Fibroblast of lung (primary cell): Measurements from ENCODE around the gene APP. TPM values are rescaled to one million over a fixed set of nuclear protein-coding genes. Genes with fewer than 3 reads are reported as not detected.

ENCODE experiments used
- DNase-seq, 2 donors: peaks; one replicate each; pipeline versions ENCODE4 v3.0.0 to v3.0.0-alpha.2; 2010; ENCODE audit warnings: low read depth in 2 of 2
- H2AFZ ChIP-seq: 2 replicates; pipeline ENCODE4 v1.5.1; 2012; ENCODE audit warnings: low read length, control low read depth, inconsistent platforms
- H3K27ac ChIP-seq: 2 replicates; pipeline ENCODE4 v1.5.1; 2011; ENCODE audit warnings: low read length, control low read depth; ENCODE audit not compliant: insufficient read depth
- H3K27me3 ChIP-seq: 2 replicates; pipeline ENCODE4 v1.5.1; 2011; ENCODE audit warnings: mild to moderate bottlenecking, low read length; ENCODE audit not compliant: control insufficient read depth, insufficient read depth
- H3K36me3 ChIP-seq: 2 replicates; pipeline ENCODE4 v1.5.1; 2011; ENCODE audit warnings: low read length; ENCODE audit not compliant: control insufficient read depth, insufficient read depth
- H3K4me1 ChIP-seq: 2 replicates; pipeline ENCODE4 v1.5.1; 2011; ENCODE audit warnings: low read length; ENCODE audit not compliant: control insufficient read depth, insufficient read depth; ENCODE audit errors: extremely low read depth
- H3K4me2 ChIP-seq: 2 replicates; pipeline ENCODE4 v1.5.1; 2011; ENCODE audit warnings: low read length, control low read depth; ENCODE audit not compliant: insufficient read depth; ENCODE audit errors: extremely low read depth
- H3K4me3 ChIP-seq, 4 experiments: fragments of 200-600 bp in 1 of 4; sonication (generic) in 1 of 4; replicated peaks in 1 of 4; 2 replicates each; pipeline ENCODE4 v1.5.1; 2011 to 2016; ENCODE audit warnings: low read length in 4 of 4, low read depth in 3 of 4, mild to moderate bottlenecking in 3 of 4, control low read depth in 2 of 4, inconsistent platforms in 1 of 4, mixed read lengths in 1 of 4; ENCODE audit not compliant: insufficient read depth in 1 of 4; ENCODE audit errors: control extremely low read depth in 1 of 4
- H3K79me2 ChIP-seq: 2 replicates; pipeline ENCODE4 v1.5.1; 2012; ENCODE audit warnings: mild to moderate bottlenecking, low read length, inconsistent platforms; ENCODE audit not compliant: control insufficient read depth, insufficient read depth
- H3K9ac ChIP-seq: 2 replicates; pipeline ENCODE4 v1.5.1; 2011; ENCODE audit warnings: mild to moderate bottlenecking, low read length, control low read depth; ENCODE audit not compliant: insufficient read depth
- H3K9me3 ChIP-seq: 2 replicates; pipeline ENCODE4 v1.5.1; 2012; ENCODE audit warnings: low read depth, low read length; ENCODE audit not compliant: control insufficient read depth, insufficient read depth
- H4K20me1 ChIP-seq: 2 replicates; pipeline ENCODE4 v1.5.1; 2011; ENCODE audit warnings: low read length; ENCODE audit not compliant: control insufficient read depth, insufficient read depth; ENCODE audit errors: extremely low read depth
- CTCF ChIP-seq, 2 donors: IDR thresholded peaks in 1 of 2; conservative IDR thresholded peaks in 1 of 2; 1 replicate in 1 of 2; 2 replicates in 1 of 2; pipeline ENCODE4 v1.5.1; 2011 to 2012; ENCODE audit warnings: low read length in 2 of 2, control low read depth in 1 of 2, inconsistent platforms in 1 of 2, low read depth in 1 of 2, mild to moderate bottlenecking in 1 of 2
- EZH2 ChIP-seq: IDR thresholded peaks from 2 replicates; pipeline ENCODE4 v1.5.1; 2012; ENCODE audit warnings: low read length, control low read depth, mild to moderate bottlenecking; ENCODE audit errors: missing control alignments
- polyA plus RNA-seq, 2 donors: library from polyadenylated mRNA; depleted of rRNA in 1 of 2; stranded (reverse) in 1 of 2; unstranded in 1 of 2; fragments of >200 nt; gene quantifications; 2 replicates each; pipeline ENCODE4 v1.2.1, GENCODE V29; 2011 to 2012; ENCODE audit warnings: missing spikeins in 1 of 2
- total RNA-seq: library from RNA; depleted of rRNA; stranded (reverse); fragments of >200 nt; gene quantifications from 2 replicates; pipeline ENCODE4 v1.2.1, GENCODE V29; 2014

Gene APP
- total and polyA plus RNA-seq, 2 donors (not counting 1 experiment from before 2014, with no cell fraction given): 633 to 1,088 TPM

DNA sequence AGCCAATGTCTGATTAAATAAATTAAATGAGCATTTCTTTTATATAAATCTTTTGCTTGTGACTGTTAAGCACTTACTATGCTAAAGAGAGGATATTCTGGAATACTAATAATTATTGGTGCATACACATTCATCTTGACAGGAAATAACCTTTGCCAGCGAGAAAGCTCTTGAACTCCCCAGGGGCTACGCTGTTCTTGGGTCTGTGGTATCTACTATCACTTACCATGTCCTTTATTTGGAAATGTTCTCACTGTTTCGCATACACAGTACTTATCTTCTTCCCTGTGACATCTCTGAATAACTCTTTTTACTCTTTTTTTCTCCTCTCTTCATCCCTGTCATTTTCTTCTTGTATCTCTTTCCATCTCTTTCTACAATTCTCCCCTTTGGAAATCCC, 257.1 kb downstream of the APP start:
- H3K27ac ChIP-seq: no peak overlapping the region
- H3K9me3 ChIP-seq: no peaks in the 10 kb centered on the region

DNA sequence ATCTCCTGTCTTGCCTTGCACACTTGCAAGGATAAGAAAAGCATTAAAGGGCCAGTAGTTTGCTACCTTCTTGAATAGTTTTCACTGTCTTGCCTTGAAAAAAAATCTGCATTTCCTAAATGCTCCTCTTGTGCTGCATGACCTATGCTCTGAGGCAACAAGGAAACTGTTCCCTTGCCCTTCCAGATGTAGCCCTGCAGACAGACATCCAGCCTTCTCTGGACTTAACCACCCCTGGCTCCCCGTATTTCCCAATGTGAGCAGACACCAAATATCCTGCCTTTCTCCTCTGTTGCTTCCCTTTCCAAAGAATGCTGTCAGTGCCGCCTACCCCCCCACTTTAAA, 258.2 kb downstream of the APP start:
- Histone ChIP-seq H4K20me1 (no peaks in the 10 kb centered on the region), H3K4me2 (no peak overlapping the region), H3K9ac (no peak overlapping the region), H3K27me3 (no peaks in the 10 kb centered on the region), H3K27ac (no peak overlapping the region), H3K9me3 (no peaks in the 10 kb centered on the region), H2AFZ (no peak overlapping the region), H3K4me1 (peaks cover 2% of the 10 kb centered on the region), H3K79me2 (no peaks in the 10 kb centered on the region), H3K36me3 (no peaks in the 10 kb centered on the region), H3K4me3 (no peak overlapping the region)
- no peak for TF ChIP-seq EZH2
- no peak for TF ChIP-seq CTCF (conservative IDR thresholded peaks at IDR 0.05 in 1 of 2, IDR thresholded peaks at IDR 0.05 in 1 of 2; ENCODE audit: low read depth in 1 of 2, low read length in 2 of 2)
- no peak for DNase-seq

More for the DNA sequence above, 257.1 kb downstream of the APP start:
- H2AFZ ChIP-seq: no peak overlapping the region
- no peak overlapping the region for H3K9ac ChIP-seq
- no peaks in the 10 kb centered on the region for H4K20me1 ChIP-seq
- H3K4me2 ChIP-seq: no peak overlapping the region
- DNase-seq: no peak
- H3K27me3 ChIP-seq: no peaks in the 10 kb centered on the region
- no peaks in the 10 kb centered on the region for H3K36me3 ChIP-seq
- H3K4me3 ChIP-seq: no peak overlapping the region
- H3K4me1 ChIP-seq: peaks cover 2% of the 10 kb centered on the region
- TF ChIP-seq EZH2 (no peak), CTCF (conservative IDR thresholded peaks at IDR 0.05 in 1 of 2, IDR thresholded peaks at IDR 0.05 in 1 of 2; ENCODE audit: low read depth in 1 of 2, low read length in 2 of 2) (no peak)
- H3K79me2 ChIP-seq: no peaks in the 10 kb centered on the region

GRCh38 chr21:25911730-25912401, 258.7 kb downstream of the APP start:
- no peak overlapping the region for H3K4me2 ChIP-seq
- TF ChIP-seq CTCF (conservative IDR thresholded peaks at IDR 0.05 in 1 of 2, IDR thresholded peaks at IDR 0.05 in 1 of 2; ENCODE audit: low read depth in 1 of 2, low read length in 2 of 2): no peak
- TF ChIP-seq EZH2: no peak
- no peaks in the 10 kb centered on the region for H3K79me2 ChIP-seq
- H2AFZ ChIP-seq: no peak overlapping the region
- no peak overlapping the region for H3K27ac ChIP-seq
- no peaks in the 10 kb centered on the region for H3K27me3 ChIP-seq
- peak in 1 of 2 donors; percentile 68 for DNase-seq
- no peaks in the 10 kb centered on the region for H3K36me3 ChIP-seq
- H3K9ac ChIP-seq: no peak overlapping the region
- no peaks in the 10 kb centered on the region for H4K20me1 ChIP-seq
- H3K4me1 ChIP-seq: peaks cover 2% of the 10 kb centered on the region
- no peak overlapping the region for H3K4me3 ChIP-seq
- H3K9me3 ChIP-seq: no peaks in the 10 kb centered on the region
